CD1c-positive myeloid dendritic cell (primary cell): ENCODE data around the gene ZNF524.

Experiments
- DNase-seq: peaks from one replicate; pipeline ENCODE4 v3.0.0-alpha.2; 2016; ENCODE audit errors: extremely low spot score

Gene ZNF524

DNA sequence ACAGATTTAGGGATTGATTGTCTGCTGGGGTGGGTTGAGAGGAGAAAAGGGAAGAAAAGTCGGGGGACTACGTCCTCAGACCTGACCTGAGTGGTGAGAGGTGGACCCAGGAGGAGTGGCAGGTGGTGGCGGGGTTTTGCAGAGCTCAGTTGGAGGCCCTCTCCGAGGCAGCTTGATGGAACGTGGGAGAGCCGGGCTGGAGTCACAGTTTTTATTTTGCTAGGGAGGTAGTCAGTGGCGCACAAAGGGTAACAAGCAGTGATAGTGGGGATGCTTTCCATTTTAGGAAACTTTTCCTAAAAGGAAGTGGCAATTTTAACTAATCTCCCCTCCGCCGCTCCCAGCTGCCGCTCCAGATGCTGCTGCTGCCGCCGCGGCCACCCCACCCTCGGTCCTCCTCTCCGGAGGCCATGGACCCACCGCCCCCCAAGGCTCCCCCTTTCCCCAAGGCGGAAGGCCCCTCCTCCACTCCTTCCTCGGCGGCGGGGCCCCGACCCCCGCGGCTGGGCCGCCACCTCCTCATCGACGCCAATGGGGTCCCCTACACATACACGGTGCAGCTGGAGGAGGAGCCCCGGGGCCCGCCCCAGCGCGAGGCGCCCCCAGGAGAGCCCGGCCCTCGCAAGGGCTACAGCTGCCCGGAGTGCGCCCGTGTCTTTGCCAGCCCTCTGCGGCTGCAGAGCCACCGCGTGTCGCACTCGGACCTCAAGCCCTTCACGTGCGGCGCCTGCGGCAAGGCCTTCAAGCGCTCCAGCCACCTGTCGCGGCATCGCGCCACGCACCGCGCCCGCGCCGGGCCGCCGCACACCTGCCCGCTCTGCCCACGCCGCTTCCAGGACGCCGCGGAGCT lies 42.3 kb downstream of the ZNF524 start:
- no peak for DNase-seq

GRCh38 chr19:55643003-55643886 lies 43.2 kb downstream of the ZNF524 start, which contains the start of gene ZNF581:
Gene ZNF581, plus strand, starts transcription at chr19:55643649. Its CDS starts 923 bp downstream, at chr19:55644572.
- DNase-seq: peak; percentile 82

DNA sequence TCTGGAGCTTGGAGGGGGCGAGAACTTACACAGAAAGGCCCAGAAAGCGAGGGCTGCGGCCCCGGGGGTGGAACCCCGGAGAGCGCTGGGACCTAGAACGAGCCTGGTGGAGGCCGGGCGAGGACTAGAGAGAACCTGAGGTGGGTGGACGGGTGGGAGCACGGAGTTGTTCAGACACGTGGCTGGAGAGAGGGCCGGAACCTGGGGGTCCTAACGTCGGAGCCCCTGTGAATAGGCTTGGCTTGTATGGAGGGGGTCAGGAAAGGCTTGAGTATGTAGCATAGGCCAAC lies 43.7 kb downstream of the ZNF524 start:
- no peak for DNase-seq

DNA sequence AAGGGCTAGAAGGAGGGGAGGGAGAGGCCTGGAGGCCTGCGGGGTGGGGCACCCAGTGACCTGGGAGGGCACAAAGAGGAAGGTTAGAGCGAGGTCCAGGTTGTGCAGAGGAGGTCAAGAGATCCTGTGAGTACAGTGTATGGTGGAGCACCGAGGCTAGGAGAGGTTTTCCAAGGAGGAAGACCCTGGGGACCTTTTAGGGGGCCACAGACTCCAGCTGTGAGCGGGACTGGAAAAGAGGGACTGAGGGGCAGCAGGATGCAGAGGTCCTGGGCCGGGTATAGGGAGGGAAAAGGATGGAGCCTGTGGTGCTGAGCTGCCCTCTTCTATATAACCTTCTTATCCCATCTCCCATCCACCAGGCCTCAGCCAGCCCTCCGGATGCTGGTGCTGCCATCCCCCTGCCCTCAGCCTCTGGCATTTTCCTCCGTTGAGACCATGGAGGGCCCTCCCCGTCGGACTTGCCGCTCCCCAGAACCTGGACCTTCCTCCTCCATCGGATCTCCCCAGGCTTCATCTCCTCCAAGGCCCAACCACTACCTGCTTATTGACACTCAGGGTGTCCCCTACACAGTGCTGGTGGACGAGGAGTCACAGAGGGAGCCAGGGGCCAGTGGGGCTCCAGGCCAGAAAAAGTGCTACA lies 44.2 kb downstream of the ZNF524 start:
- DNase-seq: no peak

- no peak for DNase-seq
Observed at GRCh38 chr19:55644842-55645511, 44.9 kb downstream of the ZNF524 start.

GRCh38 chr19:55645512-55645881 lies 45.4 kb downstream of the ZNF524 start:
- DNase-seq: no peak

DNA sequence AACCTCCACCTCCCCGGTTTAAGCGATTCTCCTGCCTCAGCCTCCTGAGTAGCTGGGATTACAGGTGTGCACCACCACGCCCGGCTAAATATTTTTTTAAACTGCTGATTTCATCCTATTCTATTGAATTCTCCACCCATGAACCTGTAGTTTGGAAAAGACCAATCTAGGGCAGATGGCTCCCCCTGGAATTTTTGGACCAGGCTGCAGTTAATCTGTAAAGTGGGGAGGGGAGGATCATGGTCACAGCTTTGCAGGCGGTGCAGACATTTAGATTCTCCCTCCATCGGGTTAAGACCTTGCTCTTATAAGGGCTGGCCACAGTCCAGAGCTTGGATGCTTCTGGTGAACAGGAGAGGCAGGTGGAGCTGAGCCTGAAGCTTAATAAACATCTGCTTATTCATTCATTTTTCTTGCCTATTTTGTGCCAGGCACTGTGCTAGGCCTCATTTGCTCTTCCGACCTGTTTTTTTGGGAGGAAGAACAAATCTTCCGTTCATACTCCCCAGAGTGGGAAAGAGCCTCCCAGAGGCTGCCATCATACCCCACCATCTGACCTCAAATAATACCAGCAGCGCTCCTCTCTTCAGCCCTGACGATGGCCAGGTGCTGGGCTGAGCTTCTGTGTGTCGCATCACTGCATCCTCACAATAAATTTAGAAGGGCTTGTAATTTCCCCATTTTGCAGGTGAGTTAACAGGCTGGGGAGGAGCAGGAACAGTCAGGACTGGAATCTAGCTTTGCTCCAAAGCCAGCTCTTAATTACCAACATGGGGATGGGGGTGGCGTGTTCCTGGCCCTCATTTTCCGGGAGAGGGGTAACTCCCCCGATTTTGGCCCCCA lies 47.0 kb downstream of the ZNF524 start:
- DNase-seq: no peak

DNA sequence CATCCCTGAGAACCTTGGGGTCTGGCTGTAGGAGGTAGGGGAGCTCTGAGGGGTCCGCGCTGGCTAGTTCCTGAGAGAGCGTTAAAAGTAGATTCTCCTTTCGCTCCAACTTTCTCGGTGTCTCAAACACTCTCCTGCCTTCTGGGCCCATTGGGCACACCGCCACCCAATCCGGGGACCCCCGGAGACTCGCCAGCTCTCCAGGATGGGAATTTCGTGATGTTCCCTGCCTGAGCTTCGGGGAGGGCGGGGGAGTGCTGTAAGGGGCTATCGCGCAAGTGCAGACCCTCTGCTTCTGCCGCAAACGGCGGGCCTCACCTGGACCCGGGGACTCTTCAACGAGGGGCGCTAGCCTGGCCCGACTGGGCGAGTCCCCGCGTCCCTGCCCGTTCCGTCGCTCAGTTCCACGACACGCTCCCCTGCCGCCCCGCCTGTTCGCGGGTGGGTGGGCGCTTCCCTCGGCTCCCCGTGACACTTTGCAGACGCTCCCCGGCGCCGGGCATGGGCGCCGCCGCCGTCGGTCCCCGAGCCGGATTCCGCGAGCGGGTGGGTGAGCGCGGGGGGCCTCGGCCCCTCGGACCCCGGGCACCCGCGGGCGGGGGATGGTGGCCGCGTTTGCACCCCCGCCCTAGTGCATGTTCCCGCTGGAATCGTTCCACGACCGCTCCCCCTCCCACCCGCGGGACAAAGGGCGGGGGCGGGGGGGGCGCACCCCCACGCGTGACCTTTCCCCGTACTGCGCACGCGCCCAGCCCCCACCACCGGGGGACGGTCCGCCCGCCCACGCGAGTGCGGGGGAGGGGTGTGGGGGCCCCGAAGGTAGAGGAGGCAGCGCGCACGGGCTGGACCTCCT lies 47.9 kb downstream of the ZNF524 start, which contains the start of gene CCDC106:
CCDC106 (plus strand) TSS at position 481 of the 853 bp plus-strand sequence. CDS start 835 bp downstream, outside the sequence.
- DNase-seq: peak; percentile 51

DNA sequence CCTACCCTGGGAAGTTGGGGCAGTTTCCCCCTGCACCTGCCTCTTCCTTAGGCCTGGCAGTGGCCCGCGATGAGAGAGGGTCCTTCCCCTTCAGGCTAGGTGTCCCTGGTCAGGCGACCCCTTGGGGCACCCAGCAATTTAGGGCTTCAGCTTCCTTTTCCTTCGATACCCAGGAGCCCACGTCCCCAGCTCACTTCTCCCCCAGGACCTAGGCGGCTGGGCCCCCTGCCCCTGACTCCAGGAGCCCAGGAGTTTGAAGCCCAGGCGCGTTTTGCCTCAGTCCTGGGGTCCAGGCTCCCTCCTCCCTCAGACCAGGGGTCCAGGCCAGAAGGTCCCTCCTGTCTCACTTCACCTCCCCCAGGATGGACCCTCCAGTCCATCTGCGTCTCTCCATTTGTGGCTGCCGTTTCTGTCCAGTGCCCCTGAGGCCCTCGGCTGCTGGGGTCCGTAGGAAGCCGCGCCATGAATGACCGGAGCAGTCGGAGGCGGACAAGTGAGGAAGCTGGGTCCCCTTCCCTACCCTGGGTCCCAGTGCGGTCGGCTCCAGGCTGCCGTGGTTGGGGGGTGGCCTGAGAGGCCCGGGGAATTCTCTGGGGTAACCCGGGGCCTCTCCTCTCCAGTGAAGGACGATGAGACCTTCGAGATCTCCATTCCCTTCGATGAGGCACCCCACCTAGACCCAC lies 48.6 kb downstream of the ZNF524 start:
- DNase-seq: no peak

GRCh38 chr19:55649268-55650125 lies 49.4 kb downstream of the ZNF524 start:
- no peak for DNase-seq

- DNase-seq: no peak
Observed at GRCh38 chr19:55650126-55650557, 50.1 kb downstream of the ZNF524 start.

- DNase-seq: no peak
Observed at GRCh38 chr19:55650602-55651230, 50.6 kb downstream of the ZNF524 start.

DNA sequence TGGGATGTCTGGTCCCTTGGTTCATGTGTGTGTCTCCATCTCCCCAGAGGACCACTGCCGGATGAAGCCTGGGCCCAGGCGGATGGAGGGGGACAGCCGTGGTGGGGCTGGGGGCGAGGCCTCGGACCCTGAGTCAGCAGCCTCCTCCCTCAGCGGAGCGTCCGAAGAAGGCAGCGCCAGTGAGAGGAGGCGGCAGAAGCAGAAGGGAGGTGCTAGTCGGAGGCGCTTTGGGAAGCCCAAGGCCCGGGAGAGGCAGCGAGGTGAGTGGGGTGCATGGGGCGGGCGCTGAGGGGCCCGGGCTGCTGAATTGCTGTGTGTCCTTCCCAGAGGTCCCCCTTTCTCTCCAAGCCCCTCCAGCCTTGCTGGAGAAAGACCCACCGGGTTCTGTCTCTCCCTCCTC lies 51.1 kb downstream of the ZNF524 start:
- no peak for DNase-seq

DNA sequence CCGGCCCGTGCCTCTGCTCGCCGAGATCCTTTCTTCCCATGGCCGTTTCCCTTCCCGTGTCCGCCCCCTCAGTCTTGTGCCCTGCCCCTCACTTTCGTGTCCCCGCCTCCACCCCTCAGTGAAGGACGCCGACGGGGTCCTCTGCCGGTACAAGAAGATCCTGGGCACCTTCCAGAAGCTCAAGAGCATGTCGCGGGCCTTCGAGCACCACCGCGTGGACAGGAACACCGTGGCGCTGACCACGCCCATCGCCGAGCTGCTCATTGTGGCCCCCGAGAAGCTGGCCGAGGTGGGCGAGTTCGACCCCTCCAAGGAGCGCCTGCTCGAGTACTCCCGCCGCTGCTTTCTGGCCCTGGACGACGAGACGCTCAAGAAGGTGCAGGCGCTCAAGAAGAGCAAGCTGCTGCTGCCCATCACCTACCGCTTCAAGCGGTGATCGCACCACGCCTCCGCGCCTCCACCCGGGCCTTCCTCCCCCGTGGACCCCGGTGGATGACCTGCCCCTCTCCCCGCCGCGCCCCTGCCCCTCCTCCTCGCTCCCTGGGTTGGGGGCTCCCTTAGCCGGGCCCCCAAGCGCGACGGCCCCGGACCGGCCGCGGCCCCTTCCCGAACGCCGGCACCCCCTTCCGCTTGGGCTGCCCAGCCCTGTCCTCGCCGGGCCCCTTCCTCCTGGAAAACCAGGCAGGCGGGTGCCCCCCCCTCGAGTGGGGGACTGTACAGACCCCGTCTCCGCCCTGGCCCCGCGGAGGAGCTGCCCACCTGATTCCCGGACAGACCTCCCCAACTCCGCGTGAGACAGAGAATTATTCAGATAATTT lies 52.4 kb downstream of the ZNF524 start:
- DNase-seq: no peak
